SK-N-SH (cell line): ENCODE measurements around the gene DENND1A. TPM values are rescaled to one million over a fixed set of nuclear protein-coding genes. Genes with fewer than 3 reads are reported as not detected.

Experiments used
- CTCF ChIA-PET: fragments of 300-600, 350-600 bp; formaldehyde crosslinking; extraction: SDS; loops from one replicate; lab custom pipeline; 2021; lab: Yijun Ruan, JAX
- POLR2A ChIA-PET: fragments of 350-600 bp; sonication (Branson Sonifier 250); formaldehyde crosslinking; extraction: SDS; loops from one replicate; lab custom pipeline; 2020; ENCODE audit warnings: antibody characterized with exemption, inconsistent platforms; lab: Yijun Ruan, JAX
- DNase-seq: peaks from one replicate; pipeline ENCODE4 v3.0.0; 2012
- H2AFZ ChIP-seq: fragments of 200-600 bp; sonication (generic); 2 replicates; pipeline ENCODE4 v1.8.1; 2016; ENCODE audit warnings: antibody characterized with exemption, mild to moderate bottlenecking, low read depth
- H3F3A ChIP-seq: fragments of 200-600 bp; sonication (generic); replicated peaks from 2 replicates; pipeline ENCODE3; 2016; ENCODE audit warnings: antibody characterized with exemption, mild to moderate bottlenecking; ENCODE audit not compliant: insufficient read depth
- H3K27ac ChIP-seq, 2 experiments: fragments of 200-500 bp in 1 of 2; fragments of 200-600 bp in 1 of 2; sonication (Bioruptor generic) in 1 of 2; sonication (generic), shearing (Covaris generic) in 1 of 2; 2 replicates each; pipeline versions ENCODE4 v1.5.1 to v1.6.1; 2014 to 2016; ENCODE audit warnings: low read depth in 2 of 2, inconsistent platforms in 1 of 2, low read length in 1 of 2, mild to moderate bottlenecking in 1 of 2, mixed read lengths in 1 of 2
- H3K27me3 ChIP-seq: fragments of 200-600 bp; sonication (generic), shearing (Covaris generic); 2 replicates; pipeline ENCODE4 v1.6.1; 2016; ENCODE audit warnings: mixed run types; ENCODE audit not compliant: insufficient read depth
- H3K36me3 ChIP-seq, 2 experiments: fragments of 200-500 bp in 1 of 2; fragments of 200-600 bp in 1 of 2; sonication (Bioruptor generic) in 1 of 2; sonication (generic) in 1 of 2; replicated peaks in 1 of 2; 2 replicates each; pipeline versions ENCODE3 to v1.5.1; 2014 to 2016; ENCODE audit warnings: low read length in 1 of 2, mild to moderate bottlenecking in 1 of 2; ENCODE audit not compliant: insufficient read depth in 2 of 2, control insufficient read depth in 1 of 2
- H3K4me1 ChIP-seq, 2 experiments: fragments of 200-500 bp in 1 of 2; fragments of 200-600 bp in 1 of 2; sonication (Bioruptor generic) in 1 of 2; sonication (generic), shearing (Covaris generic) in 1 of 2; 2 replicates each; pipeline versions ENCODE4 v1.5.1 to v1.6.1; 2014 to 2016; ENCODE audit warnings: low read depth in 1 of 2, low read length in 1 of 2, mixed run types in 1 of 2; ENCODE audit not compliant: insufficient read depth in 2 of 2, control insufficient read depth in 1 of 2
- H3K4me2 ChIP-seq: fragments of 200-600 bp; sonication (generic), shearing (Covaris generic); 2 replicates; pipeline ENCODE4 v1.6.1; 2017; ENCODE audit warnings: mixed run types
- H3K4me3 ChIP-seq, 2 experiments: fragments of 200-500 bp in 1 of 2; fragments of 200-600 bp in 1 of 2; sonication (Bioruptor generic) in 1 of 2; sonication (generic), shearing (Covaris generic) in 1 of 2; 2 replicates each; pipeline versions ENCODE4 v1.5.1 to v1.8.1; 2014 to 2016; ENCODE audit warnings: low read depth in 2 of 2, inconsistent platforms in 1 of 2, low read length in 1 of 2, mild to moderate bottlenecking in 1 of 2, mixed read lengths in 1 of 2, moderate library complexity in 1 of 2
- H3K79me2 ChIP-seq: fragments of 200-600 bp; sonication (generic); 2 replicates; pipeline ENCODE4 v1.8.1; 2017; ENCODE audit warnings: mild to moderate bottlenecking; ENCODE audit not compliant: insufficient read depth
- H3K9ac ChIP-seq: fragments of 200-600 bp; sonication (generic); 2 replicates; pipeline ENCODE4 v1.6.1; 2017; ENCODE audit warnings: mixed run types
- H3K9me2 ChIP-seq: fragments of 200-600 bp; sonication (generic); 2 replicates; pipeline ENCODE4 v1.6.1; 2017; ENCODE audit warnings: mixed run types
- H3K9me3 ChIP-seq: fragments of 200-600 bp; sonication (generic); 2 replicates; pipeline ENCODE4 v1.6.1; 2017; ENCODE audit warnings: mixed run types, mild to moderate bottlenecking, moderate library complexity
- H4K20me1 ChIP-seq: fragments of 200-600 bp; sonication (generic); 2 replicates; pipeline ENCODE4 v1.6.1; 2017; ENCODE audit warnings: mild to moderate bottlenecking, mixed run types; ENCODE audit not compliant: insufficient read depth
- CTCF ChIP-seq: fragments of 200-600 bp; sonication (generic); IDR thresholded peaks from 2 replicates; pipeline ENCODE4 v1.6.1; 2017; ENCODE audit warnings: antibody characterized with exemption, mild to moderate bottlenecking, moderate library complexity
- ELF1 ChIP-seq: IDR thresholded peaks from 2 replicates; pipeline ENCODE4 v1.4.0; 2012
- EP300 ChIP-seq, 2 experiments: IDR thresholded peaks; 2 replicates each; pipeline versions ENCODE4 v1.4.0 to v1.6.1; 2012; ENCODE audit warnings: borderline replicate concordance in 1 of 2, low read depth in 1 of 2, low read length in 1 of 2
- FOSL2 ChIP-seq: IDR thresholded peaks from 2 replicates; pipeline ENCODE4 v1.4.0; 2012; ENCODE audit warnings: low read depth, mild to moderate bottlenecking, moderate library complexity, borderline replicate concordance
- FOXJ3 ChIP-seq: sonication (generic); formaldehyde crosslinking; IDR thresholded peaks from 2 replicates; pipeline ENCODE4 v1.5.1; 2020; ENCODE audit warnings: mild to moderate bottlenecking, missing genetic modification reagents
- GABPA ChIP-seq: IDR thresholded peaks from 2 replicates; pipeline ENCODE4 v1.4.0; 2012; ENCODE audit warnings: low read depth, mild to moderate bottlenecking
- GATA2 ChIP-seq: sonication (generic); formaldehyde crosslinking; IDR thresholded peaks from 2 replicates; pipeline ENCODE4 v1.5.0; 2020; ENCODE audit warnings: mild to moderate bottlenecking, missing genetic modification reagents
- JUND ChIP-seq: IDR thresholded peaks from 2 replicates; pipeline ENCODE4 v1.4.0; 2012
- NFIC ChIP-seq: IDR thresholded peaks from 2 replicates; pipeline ENCODE4 v1.4.0; 2012; ENCODE audit warnings: borderline replicate concordance
- NRF1 ChIP-seq: IDR thresholded peaks from 2 replicates; pipeline ENCODE4 v1.6.1; 2012; ENCODE audit warnings: low read depth, mild to moderate bottlenecking, low read length
- PBX3 ChIP-seq: IDR thresholded peaks from 2 replicates; pipeline ENCODE4; 2012
- POLR2AphosphoS5 ChIP-seq: IDR thresholded peaks from 2 replicates; pipeline ENCODE4 v1.6.1; 2012; ENCODE audit warnings: low read depth, low read length
- RAD21 ChIP-seq: IDR thresholded peaks from 2 replicates; pipeline ENCODE4 v1.6.1; 2012; ENCODE audit warnings: mild to moderate bottlenecking, low read length
- TEAD4 ChIP-seq: IDR thresholded peaks from 2 replicates; pipeline ENCODE4 v1.4.0; 2012; ENCODE audit warnings: mild to moderate bottlenecking, borderline replicate concordance; ENCODE audit not compliant: insufficient read depth
- YY1 ChIP-seq: IDR thresholded peaks from 2 replicates; pipeline ENCODE4 v1.4.0; 2012; ENCODE audit warnings: low read depth, mild to moderate bottlenecking
- WGBS: methylation state at CpG from one replicate; pipeline ENCODE4 v1.1.6; 2017; ENCODE audit warnings: low lambda C conversion rate; 5-methylcytosine and 5-hydroxymethylcytosine counted together
- polyA plus RNA-seq, 3 experiments: library from polyadenylated mRNA; depleted of rRNA; stranded (reverse); fragments of >200 nt; gene quantifications; 2 replicates each; pipeline ENCODE4 v1.2.3, GENCODE V29; 2012
- TF ChIP-seq, protein P1 (sequence below): IDR thresholded peaks from 2 replicates; pipeline ENCODE4 v1.6.1; 2012; ENCODE audit warnings: mild to moderate bottlenecking, low read depth, low read length, moderate library complexity

DENND1A gene
- polyA plus RNA-seq, 1 of the 3 experiments (the other 2 are of a cell fraction) = 25.4 TPM

DNA sequence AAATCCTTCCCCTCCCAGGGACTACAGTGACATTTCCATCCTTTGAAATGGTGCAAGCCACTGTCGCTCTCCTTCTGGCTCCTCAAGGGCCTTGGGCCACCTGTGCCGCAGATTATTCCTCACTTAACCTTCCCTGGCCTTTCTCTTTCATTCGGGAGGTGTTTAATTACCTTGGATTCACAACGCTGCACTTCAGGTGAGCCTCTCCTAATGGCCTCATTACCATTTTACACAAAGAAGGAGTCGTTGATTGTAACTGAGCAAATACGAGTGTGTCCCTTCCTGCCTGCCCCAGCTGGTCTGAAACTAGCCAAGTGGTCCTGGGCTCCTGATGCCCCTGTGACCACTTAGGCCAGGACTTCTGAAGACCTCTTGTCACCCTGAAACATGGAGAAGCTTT, 368.9 kb downstream of the DENND1A start:
- no peak overlapping the region for H2AFZ ChIP-seq
- H3K4me2 ChIP-seq = no peak overlapping the region
- no peak overlapping the region for H3K4me3 ChIP-seq
- no peaks in the 10 kb centered on the region for H4K20me1 ChIP-seq
- 100% methylated on average over 6 of the region's 6 CpGs for WGBS
- peaks cover 0 to 3% of the 10 kb centered on the region in 2 experiments; a peak in 2 of 4 replicates for H3K4me1 ChIP-seq
- CTCF ChIA-PET = no interaction called here
- H3K9me2 ChIP-seq = no peaks in the 10 kb centered on the region
- H3K27me3 ChIP-seq = no peaks in the 10 kb centered on the region
- peaks cover 0 to 11% of the 10 kb centered on the region in 2 experiments for H3K36me3 ChIP-seq
- no peak overlapping the region for H3K27ac ChIP-seq
- no peak for DNase-seq
- H3K9ac ChIP-seq = no peak overlapping the region
- H3K9me3 ChIP-seq = no peaks in the 10 kb centered on the region
- POLR2A ChIA-PET = no interaction called here
- H3F3A ChIP-seq = peaks cover 15% of the 10 kb centered on the region
- TF ChIP-seq GABPA (no peak), ELF1 (no peak), TEAD4 (no peak), NFIC (no peak), FOXJ3 (no peak), YY1 (no peak), JUND (no peak), EP300 (IDR thresholded peaks at IDR 0.05; ENCODE audit: borderline replicate concordance in 1 of 2, low read depth in 1 of 2, low read length in 1 of 2) (no peak), CTCF (no peak), GATA2 (CRISPR knock-in tag) (no peak), RAD21 (no peak), NRF1 (no peak), FOSL2 (no peak), PBX3 (no peak), POLR2AphosphoS5 (no peak)
- TF ChIP-seq, protein P1, sequence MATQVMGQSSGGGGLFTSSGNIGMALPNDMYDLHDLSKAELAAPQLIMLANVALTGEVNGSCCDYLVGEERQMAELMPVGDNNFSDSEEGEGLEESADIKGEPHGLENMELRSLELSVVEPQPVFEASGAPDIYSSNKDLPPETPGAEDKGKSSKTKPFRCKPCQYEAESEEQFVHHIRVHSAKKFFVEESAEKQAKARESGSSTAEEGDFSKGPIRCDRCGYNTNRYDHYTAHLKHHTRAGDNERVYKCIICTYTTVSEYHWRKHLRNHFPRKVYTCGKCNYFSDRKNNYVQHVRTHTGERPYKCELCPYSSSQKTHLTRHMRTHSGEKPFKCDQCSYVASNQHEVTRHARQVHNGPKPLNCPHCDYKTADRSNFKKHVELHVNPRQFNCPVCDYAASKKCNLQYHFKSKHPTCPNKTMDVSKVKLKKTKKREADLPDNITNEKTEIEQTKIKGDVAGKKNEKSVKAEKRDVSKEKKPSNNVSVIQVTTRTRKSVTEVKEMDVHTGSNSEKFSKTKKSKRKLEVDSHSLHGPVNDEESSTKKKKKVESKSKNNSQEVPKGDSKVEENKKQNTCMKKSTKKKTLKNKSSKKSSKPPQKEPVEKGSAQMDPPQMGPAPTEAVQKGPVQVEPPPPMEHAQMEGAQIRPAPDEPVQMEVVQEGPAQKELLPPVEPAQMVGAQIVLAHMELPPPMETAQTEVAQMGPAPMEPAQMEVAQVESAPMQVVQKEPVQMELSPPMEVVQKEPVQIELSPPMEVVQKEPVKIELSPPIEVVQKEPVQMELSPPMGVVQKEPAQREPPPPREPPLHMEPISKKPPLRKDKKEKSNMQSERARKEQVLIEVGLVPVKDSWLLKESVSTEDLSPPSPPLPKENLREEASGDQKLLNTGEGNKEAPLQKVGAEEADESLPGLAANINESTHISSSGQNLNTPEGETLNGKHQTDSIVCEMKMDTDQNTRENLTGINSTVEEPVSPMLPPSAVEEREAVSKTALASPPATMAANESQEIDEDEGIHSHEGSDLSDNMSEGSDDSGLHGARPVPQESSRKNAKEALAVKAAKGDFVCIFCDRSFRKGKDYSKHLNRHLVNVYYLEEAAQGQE = no peak
- no peaks in the 10 kb centered on the region for H3K79me2 ChIP-seq
